DOHH2 (cell line): ENCODE measurements around the gene EIPR1.

Experiments
- H3F3A ChIP-seq: fragments of 200-600 bp; sonication (generic), shearing (Covaris generic); 2 replicates; pipeline ENCODE4 v1.6.0; 2016; ENCODE audit warnings: antibody characterized with exemption, mild to moderate bottlenecking; ENCODE audit not compliant: control insufficient read depth, insufficient read depth
- H3K27ac ChIP-seq: fragments of 200-600 bp; sonication (generic); 2 replicates; pipeline ENCODE4 v1.5.1; 2014; ENCODE audit warnings: low read depth, mild to moderate bottlenecking, low read length, moderate library complexity
- H3K27me3 ChIP-seq: fragments of 200-600 bp; sonication (generic); 2 replicates; pipeline ENCODE4 v1.6.1; 2014; ENCODE audit warnings: mild to moderate bottlenecking, low read length, mixed read lengths; ENCODE audit not compliant: control insufficient read depth
- H3K36me3 ChIP-seq: fragments of 200-600 bp; sonication (generic); 2 replicates; pipeline ENCODE4 v1.6.1; 2014; ENCODE audit warnings: mild to moderate bottlenecking, low read length, moderate library complexity, mixed read lengths; ENCODE audit not compliant: control insufficient read depth
- H3K4me1 ChIP-seq: fragments of 200-600 bp; sonication (generic); 2 replicates; pipeline ENCODE4 v1.6.1; 2014; ENCODE audit warnings: mild to moderate bottlenecking, low read length, mixed read lengths; ENCODE audit not compliant: control insufficient read depth
- H3K4me2 ChIP-seq: fragments of 200-600 bp; sonication (generic); 2 replicates; pipeline ENCODE4 v1.6.0; 2014; ENCODE audit warnings: mild to moderate bottlenecking, low read length, moderate library complexity
- H3K4me3 ChIP-seq: fragments of 200-600 bp; sonication (generic); 2 replicates; pipeline ENCODE4 v1.5.1; 2014; ENCODE audit warnings: mild to moderate bottlenecking, low read length, mixed read lengths
- H3K79me2 ChIP-seq: fragments of 200-600 bp; sonication (generic); 2 replicates; pipeline ENCODE4 v1.6.1; 2014; ENCODE audit warnings: mild to moderate bottlenecking, low read length, mixed read lengths; ENCODE audit not compliant: control insufficient read depth
- H3K9me2 ChIP-seq: fragments of 200-600 bp; sonication (generic); replicated peaks from 2 replicates; pipeline ENCODE4 v1.6.1; 2014; ENCODE audit warnings: mild to moderate bottlenecking, low read length, mixed read lengths; ENCODE audit not compliant: control insufficient read depth
- H3K9me3 ChIP-seq: fragments of 200-600 bp; sonication (generic); 2 replicates; pipeline ENCODE4 v1.6.1; 2014; ENCODE audit warnings: antibody characterized with exemption, low read length, mixed read lengths; ENCODE audit not compliant: control insufficient read depth, insufficient read depth
- H4K20me1 ChIP-seq: fragments of 200-600 bp; sonication (generic); 2 replicates; pipeline ENCODE4 v1.6.0; 2014; ENCODE audit warnings: low read depth, mild to moderate bottlenecking, antibody characterized with exemption, low read length, moderate library complexity; ENCODE audit not compliant: control insufficient read depth, insufficient read depth
- EZH2phosphoT487 ChIP-seq: fragments of 200-600 bp; sonication (generic); IDR thresholded peaks from 2 replicates; pipeline ENCODE4 v1.6.1; 2017; ENCODE audit warnings: borderline replicate concordance, mild to moderate bottlenecking, antibody characterized with exemption, low read length, moderate library complexity, mixed read lengths
- TF ChIP-seq, protein P1 (sequence below): fragments of 200-600 bp; sonication (generic); IDR thresholded peaks from one replicate; pipeline ENCODE4 v1.5.1; 2014; ENCODE audit warnings: antibody characterized with exemption, mild to moderate bottlenecking, low read depth, low read length; ENCODE audit not compliant: poor library complexity, severe bottlenecking

EIPR1 gene

DNA sequence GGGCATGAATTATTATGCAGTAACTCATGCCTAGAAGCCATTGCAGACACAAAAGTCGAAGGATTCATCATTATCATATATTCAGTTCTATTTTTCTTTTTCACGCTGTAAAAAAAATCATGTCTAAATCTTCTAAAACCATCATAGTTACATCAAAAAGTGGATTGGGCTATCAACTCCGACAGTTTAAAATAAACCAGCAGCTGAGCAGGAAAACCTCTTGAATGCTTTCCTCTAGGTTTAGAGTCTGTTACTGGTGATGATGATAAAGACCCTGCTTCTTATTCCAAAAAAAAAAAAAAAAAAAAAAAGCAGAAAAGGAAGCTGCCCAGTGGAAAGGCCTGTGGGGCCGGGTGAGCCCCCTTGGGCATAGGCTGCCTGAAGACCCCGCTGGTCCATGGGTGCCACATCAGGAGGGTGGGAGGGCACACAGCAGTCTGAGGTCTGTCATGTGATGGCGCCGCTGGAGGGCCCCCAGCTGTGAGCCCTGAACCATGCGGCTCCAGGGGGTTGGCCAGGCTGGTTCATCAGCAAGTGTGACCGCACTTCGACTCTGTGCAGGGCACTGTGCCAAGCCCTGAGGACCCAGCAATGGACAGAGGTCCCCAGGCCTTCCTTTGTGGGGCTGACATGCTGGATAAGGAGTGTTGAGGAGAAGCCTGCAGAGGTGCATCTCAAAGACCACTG lies 199.6 kb downstream of the EIPR1 start:
- Histone ChIP-seq H3K27ac (no peak overlapping the region), H3F3A (no peaks in the 10 kb centered on the region), H3K4me3 (no peak overlapping the region), H3K9me2 (no peaks in the 10 kb centered on the region), H4K20me1 (no peaks in the 10 kb centered on the region; the same call in 1 of the 2 replicates), H3K4me1 (no peaks in the 10 kb centered on the region), H3K36me3 (no peaks in the 10 kb centered on the region), H3K9me3 (no peaks in the 10 kb centered on the region), H3K27me3 (no peaks in the 10 kb centered on the region), H3K4me2 (no peak overlapping the region), H3K79me2 (no peaks in the 10 kb centered on the region)
- TF ChIP-seq, protein P1, sequence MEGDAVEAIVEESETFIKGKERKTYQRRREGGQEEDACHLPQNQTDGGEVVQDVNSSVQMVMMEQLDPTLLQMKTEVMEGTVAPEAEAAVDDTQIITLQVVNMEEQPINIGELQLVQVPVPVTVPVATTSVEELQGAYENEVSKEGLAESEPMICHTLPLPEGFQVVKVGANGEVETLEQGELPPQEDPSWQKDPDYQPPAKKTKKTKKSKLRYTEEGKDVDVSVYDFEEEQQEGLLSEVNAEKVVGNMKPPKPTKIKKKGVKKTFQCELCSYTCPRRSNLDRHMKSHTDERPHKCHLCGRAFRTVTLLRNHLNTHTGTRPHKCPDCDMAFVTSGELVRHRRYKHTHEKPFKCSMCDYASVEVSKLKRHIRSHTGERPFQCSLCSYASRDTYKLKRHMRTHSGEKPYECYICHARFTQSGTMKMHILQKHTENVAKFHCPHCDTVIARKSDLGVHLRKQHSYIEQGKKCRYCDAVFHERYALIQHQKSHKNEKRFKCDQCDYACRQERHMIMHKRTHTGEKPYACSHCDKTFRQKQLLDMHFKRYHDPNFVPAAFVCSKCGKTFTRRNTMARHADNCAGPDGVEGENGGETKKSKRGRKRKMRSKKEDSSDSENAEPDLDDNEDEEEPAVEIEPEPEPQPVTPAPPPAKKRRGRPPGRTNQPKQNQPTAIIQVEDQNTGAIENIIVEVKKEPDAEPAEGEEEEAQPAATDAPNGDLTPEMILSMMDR: no peak
- TF ChIP-seq EZH2phosphoT487: no peak

- Histone ChIP-seq H3K4me3 (no peak overlapping the region), H3K36me3 (no peaks in the 10 kb centered on the region), H3K9me2 (no peaks in the 10 kb centered on the region)
These were observed 200.8 kb downstream of the EIPR1 start for GRCh38 chr2:3176869-3177255.

GRCh38 chr2:3176071-3176868 lies 201.3 kb downstream of the EIPR1 start:
- H4K20me1 ChIP-seq: no peaks in the 10 kb centered on the region; the same call in 1 of the 2 replicates

More at GRCh38 chr2:3176869-3177255, 200.8 kb downstream of the EIPR1 start:
- Histone ChIP-seq H3K27me3 (no peaks in the 10 kb centered on the region), H4K20me1 (no peaks in the 10 kb centered on the region; the same call in 1 of the 2 replicates), H3K4me1 (no peaks in the 10 kb centered on the region), H3K4me2 (no peak overlapping the region), H3K79me2 (no peaks in the 10 kb centered on the region), H3K9me3 (no peaks in the 10 kb centered on the region), H3K27ac (no peak overlapping the region), H3F3A (no peaks in the 10 kb centered on the region)
- TF ChIP-seq, protein P1: no peak
- TF ChIP-seq EZH2phosphoT487: no peak

More at GRCh38 chr2:3176071-3176868, 201.3 kb downstream of the EIPR1 start:
- H3K4me3 ChIP-seq: no peak overlapping the region
- no peaks in the 10 kb centered on the region for H3K79me2 ChIP-seq
- TF ChIP-seq, protein P1: no peak
- no peaks in the 10 kb centered on the region for H3K27me3 ChIP-seq
- no peak overlapping the region for H3K27ac ChIP-seq
- no peaks in the 10 kb centered on the region for H3K9me3 ChIP-seq
- no peak overlapping the region for H3K4me2 ChIP-seq
- H3F3A ChIP-seq: no peaks in the 10 kb centered on the region
- H3K4me1 ChIP-seq: no peaks in the 10 kb centered on the region
- no peaks in the 10 kb centered on the region for H3K9me2 ChIP-seq
- H3K36me3 ChIP-seq: no peaks in the 10 kb centered on the region
